Naive thymus-derived CD4-positive, alpha-beta T cell (primary cell): ENCODE data around the gene PNN. TPM values are rescaled to one million over a fixed set of nuclear protein-coding genes. Genes with fewer than 3 reads are reported as not detected.
"Not testable (repeated sequence)": the region's sequence is repeated elsewhere in the genome, so short reads cannot be mapped to it uniquely, and the experiment has no call there.

Experiments
- ATAC-seq: fragments of 150-1000 bp; cut with Tn5 transposase; 2 replicates; pipeline ENCODE4 v1.10.0; 2021; ENCODE audit warnings: mild to moderate bottlenecking, moderate library complexity
- CTCF ChIA-PET: fragments of 350-600 bp; sonication (Branson Sonifier 250); formaldehyde crosslinking; loops from one replicate; lab custom pipeline; 2021; ENCODE audit warnings: antibody characterized with exemption; lab: Charles Lee
- POLR2A ChIA-PET: fragments of 350-600 bp; sonication (Branson Sonifier 250); formaldehyde crosslinking; loops from one replicate; lab custom pipeline; 2021; ENCODE audit warnings: antibody characterized with exemption, inconsistent platforms; lab: Charles Lee
- DNase-seq, 9 donors: peaks; one replicate each; pipeline versions ENCODE4 v3.0.0 to v3.0.0-alpha.2; 2020 to 2022; ENCODE audit warnings: mixed read lengths in 1 of 9
- H3K27ac ChIP-seq: one replicate; pipeline ENCODE4 v1.7.0; 2013; ENCODE audit warnings: mild to moderate bottlenecking, low read depth, low read length, moderate library complexity
- H3K27me3 ChIP-seq, 2 donors: one replicate each; pipeline ENCODE4 v1.7.0; 2013; ENCODE audit warnings: low read length in 2 of 2, mild to moderate bottlenecking in 2 of 2, moderate library complexity in 2 of 2; ENCODE audit not compliant: control insufficient read depth in 2 of 2, insufficient read depth in 2 of 2
- H3K36me3 ChIP-seq, 3 experiments: 1 replicate in 2 of 3; 2 replicates in 1 of 3; pipeline ENCODE4 v1.7.0; 2013; ENCODE audit warnings: low read length in 3 of 3, mild to moderate bottlenecking in 3 of 3, moderate library complexity in 1 of 3; ENCODE audit not compliant: insufficient read depth in 3 of 3, control insufficient read depth in 2 of 3
- H3K4me1 ChIP-seq, 2 donors: one replicate each; pipeline ENCODE4 v1.7.0; 2013; ENCODE audit warnings: low read length in 2 of 2, mild to moderate bottlenecking in 2 of 2, moderate library complexity in 1 of 2; ENCODE audit not compliant: control insufficient read depth in 2 of 2, insufficient read depth in 2 of 2
- H3K4me3 ChIP-seq: 2 replicates; pipeline ENCODE4 v1.7.0; 2013; ENCODE audit warnings: mild to moderate bottlenecking, low read length
- H3K9me3 ChIP-seq, 3 experiments: 1 replicate in 2 of 3; 2 replicates in 1 of 3; pipeline ENCODE4 v1.7.0; 2013; ENCODE audit warnings: low read length in 3 of 3; ENCODE audit not compliant: control insufficient read depth in 2 of 3
- H3K27ac Mint-ChIP-seq, 9 donors: one replicate each; pipeline ENCODE4 v1.8.0; 2020 to 2022; ENCODE audit warnings: mixed read lengths in 9 of 9, mild to moderate bottlenecking in 8 of 9, moderate library complexity in 5 of 9, inconsistent platforms in 2 of 9
- H3K27me3 Mint-ChIP-seq, 5 donors: one replicate each; pipeline ENCODE4 v1.8.0; 2021 to 2022; ENCODE audit warnings: mixed read lengths in 5 of 5, mild to moderate bottlenecking in 1 of 5
- H3K36me3 Mint-ChIP-seq, 5 donors: one replicate each; pipeline ENCODE4 v1.8.0; 2020 to 2022; ENCODE audit warnings: mixed read lengths in 5 of 5, mild to moderate bottlenecking in 3 of 5, inconsistent platforms in 1 of 5
- H3K4me1 Mint-ChIP-seq, 7 donors: one replicate each; pipeline ENCODE4 v1.8.0; 2020 to 2022; ENCODE audit warnings: mixed read lengths in 7 of 7, mild to moderate bottlenecking in 3 of 7, inconsistent platforms in 1 of 7
- H3K4me3 Mint-ChIP-seq, 10 donors: one replicate each; pipeline ENCODE4 v1.8.0; 2020 to 2022; ENCODE audit warnings: mild to moderate bottlenecking in 10 of 10, mixed read lengths in 10 of 10, moderate library complexity in 6 of 10, inconsistent platforms in 2 of 10
- H3K9me3 Mint-ChIP-seq, 11 donors: one replicate each; pipeline ENCODE4 v1.8.0; 2020 to 2022; ENCODE audit warnings: mixed read lengths in 11 of 11, mild to moderate bottlenecking in 4 of 11, inconsistent platforms in 1 of 11, moderate library complexity in 1 of 11
- intact Hi-C, 2 donors: fragments of 100-400 bp; cut with micrococcal nuclease; formaldehyde crosslinking; loops; one replicate each; pipeline ENCODE4 v1.15.1; 2023
- polyA plus RNA-seq, 2 donors: library from polyadenylated mRNA; unstranded; fragments of 300-500 nt; fragmentation: Illumina TruSeq; gene quantifications; one replicate each; pipeline ENCODE4 v1.2.3, GENCODE V29; 2021
- total RNA-seq, 6 experiments: library from RNA in 5 of 6; stranded (reverse) in 5 of 6; gene quantifications; 1 replicate in 5 of 6; 2 replicates in 1 of 6; pipeline ENCODE4 v1.2.3 and lab custom pipeline; 2021 to 2026

PNN gene
- total and polyA plus RNA-seq, 7 experiments from 2014 or later = 25.2 to 120 (median 96.4) TPM

GRCh38 chr14:39219075-39219499, 44.0 kb downstream of the PNN start:
- no peak overlapping the region for H3K27ac ChIP-seq
- Mint-ChIP-seq H3K4me3 (no peak overlapping the region), H3K27me3 (peaks cover 0 to 3% (median 0%) of the 10 kb centered on the region in 5 donors), H3K4me1 (peaks cover 0 to 21% (median 0%) of the 10 kb centered on the region in 7 donors), H3K36me3 (peaks cover 0 to 7% (median 0%) of the 10 kb centered on the region in 5 donors), H3K27ac (no peak overlapping the region), H3K9me3 (peaks cover 0 to 9% (median 0%) of the 10 kb centered on the region in 11 donors)
- H3K4me1 ChIP-seq = no peaks in the 10 kb centered on the region
- ChIA-PET CTCF (no interaction called here), POLR2A (no interaction called here)
- no peak for DNase-seq
- H3K9me3 ChIP-seq = no peaks in the 10 kb centered on the region
- ATAC-seq = no peak
- intact Hi-C loops = no loop called here
- H3K36me3 ChIP-seq = no peaks in the 10 kb centered on the region
- no peaks in the 10 kb centered on the region for H3K27me3 ChIP-seq
- H3K4me3 ChIP-seq = no peak overlapping the region

GRCh38 chr14:39220473-39220872, 45.4 kb downstream of the PNN start:
- H3K27me3 Mint-ChIP-seq, H3K27ac Mint-ChIP-seq, POLR2A ChIA-PET, H3K4me1 ChIP-seq, H3K36me3 ChIP-seq, H3K4me3 ChIP-seq, H3K9me3 Mint-ChIP-seq, H3K36me3 Mint-ChIP-seq, H3K9me3 ChIP-seq, ATAC-seq, H3K4me3 Mint-ChIP-seq, DNase-seq, H3K27me3 ChIP-seq, intact Hi-C loops, H3K27ac ChIP-seq, CTCF ChIA-PET: not testable (repeated sequence)
- H3K4me1 Mint-ChIP-seq = peaks cover 0 to 21% (median 0%) of the 10 kb centered on the region in 7 donors

- ATAC-seq = no peak
- Mint-ChIP-seq H3K4me1 (peaks cover 22 to 44% (median 28%) of the 10 kb centered on the region in 7 donors), H3K27me3 (peaks cover 0 to 3% (median 0%) of the 10 kb centered on the region in 5 donors), H3K9me3 (no peaks in the 10 kb centered on the region), H3K36me3 (peaks cover 0 to 8% (median 0%) of the 10 kb centered on the region in 5 donors), H3K27ac (peak overlapping the region in 7 of 9 donors; percentile 38 to 95 (median 63)), H3K4me3 (peak overlapping the region in 1 of 10 donors; percentile 49)
- Histone ChIP-seq H3K27me3 (no peaks in the 10 kb centered on the region), H3K36me3 (no peaks in the 10 kb centered on the region), H3K27ac (peak overlapping the region; percentile 43), H3K4me1 (peaks cover 19 to 29% of the 10 kb centered on the region in 2 donors), H3K9me3 (no peaks in the 10 kb centered on the region), H3K4me3 (no peak overlapping the region)
- no peak for DNase-seq
- intact Hi-C loops = loop anchor here (2.0 kb wide), 2 partner anchors 19 to 121 kb away; no protein-coding TSS in a partner anchor
- POLR2A ChIA-PET = no interaction called here
- CTCF ChIA-PET = no interaction called here
Measured at GRCh38 chr14:39228044-39228443, 53.0 kb downstream of the PNN start.

GRCh38 chr14:39228509-39229221, 53.6 kb downstream of the PNN start:
- DNase-seq (peak in 1 of 9 donors; percentile 44), ATAC-seq (no peak)
- POLR2A ChIA-PET = interaction anchor here (0.7 to 1.4 kb wide), 7 partner anchors 10 to 203 kb away, joined by 3 to 9 read pairs (median 4); partner anchors contain the start of gene FBXO33
- Mint-ChIP-seq H3K27me3 (peaks cover 0 to 3% (median 0%) of the 10 kb centered on the region in 5 donors), H3K27ac (peak overlapping the region; percentile 60 to 95 (median 84)), H3K9me3 (no peaks in the 10 kb centered on the region), H3K36me3 (peaks cover 0 to 8% (median 0%) of the 10 kb centered on the region in 5 donors), H3K4me3 (peak overlapping the region in 5 of 10 donors; percentile 3 to 58 (median 49)), H3K4me1 (peaks cover 20 to 47% (median 31%) of the 10 kb centered on the region in 7 donors)
- intact Hi-C loops = loop anchor here (1.0 to 2.0 kb wide), 7 partner anchors 20 to 204 kb away; partner anchors contain the start of genes FBXO33 (in 2 of the 2), PNN (in 2 of the 2), GEMIN2 (in 1 of the 2) and TRAPPC6B (in 1 of the 2)
- H3K36me3 ChIP-seq = no peaks in the 10 kb centered on the region
- H3K4me3 ChIP-seq = no peak overlapping the region
- peaks cover 19 to 35% of the 10 kb centered on the region in 2 donors for H3K4me1 ChIP-seq
- CTCF ChIA-PET = no interaction called here
- H3K27me3 ChIP-seq = no peaks in the 10 kb centered on the region
- H3K27ac ChIP-seq = peak overlapping the region; percentile 43
- H3K9me3 ChIP-seq = no peaks in the 10 kb centered on the region

- Mint-ChIP-seq H3K4me1 (peaks cover 20 to 52% (median 35%) of the 10 kb centered on the region in 7 donors), H3K27me3 (no peaks in the 10 kb centered on the region), H3K4me3 (peak overlapping the region in 7 of 10 donors; percentile 3 to 58 (median 29))
Measured at GRCh38 chr14:39229222-39229543, 54.1 kb downstream of the PNN start.

GRCh38 chr14:39229601-39230110, 54.6 kb downstream of the PNN start:
- peak; percentile 24 for ATAC-seq
- H3K4me1 Mint-ChIP-seq = peaks cover 20 to 53% (median 36%) of the 10 kb centered on the region in 7 donors
- CTCF ChIA-PET = no interaction called here

More at GRCh38 chr14:39229222-39229543, 54.1 kb downstream of the PNN start:
- Histone ChIP-seq H3K4me3 (no peak overlapping the region), H3K36me3 (no peaks in the 10 kb centered on the region), H3K4me1 (peaks cover 19 to 40% of the 10 kb centered on the region in 2 donors), H3K27me3 (no peaks in the 10 kb centered on the region), H3K9me3 (no peaks in the 10 kb centered on the region), H3K27ac (no peak overlapping the region)
- H3K9me3 Mint-ChIP-seq = no peaks in the 10 kb centered on the region
- ATAC-seq (peak; percentile 79), DNase-seq (peak in 8 of 9 donors; percentile 31 to 65 (median 54))
- peaks cover 0 to 8% (median 0%) of the 10 kb centered on the region in 5 donors for H3K36me3 Mint-ChIP-seq
- ChIA-PET POLR2A (interaction anchor here (0.7 to 1.4 kb wide), 7 partner anchors 10 to 202 kb away, joined by 3 to 9 read pairs (median 4); partner anchors contain the start of gene FBXO33), CTCF (no interaction called here)
- H3K27ac Mint-ChIP-seq = peak overlapping the region; percentile 60 to 95 (median 84)
- intact Hi-C loops = loop anchor here (1.0 to 2.0 kb wide), 7 partner anchors 20 to 203 kb away; partner anchors contain the start of genes FBXO33 (in 2 of the 2), PNN (in 2 of the 2), GEMIN2 (in 1 of the 2) and TRAPPC6B (in 1 of the 2)

More at GRCh38 chr14:39229601-39230110, 54.6 kb downstream of the PNN start:
- Histone ChIP-seq H3K4me1 (peaks cover 19 to 40% of the 10 kb centered on the region in 2 donors), H3K27me3 (no peaks in the 10 kb centered on the region), H3K4me3 (no peak overlapping the region), H3K9me3 (no peaks in the 10 kb centered on the region), H3K27ac (no peak overlapping the region), H3K36me3 (no peaks in the 10 kb centered on the region)
- Mint-ChIP-seq H3K27ac (peak overlapping the region in 6 of 9 donors; percentile 1 to 95 (median 76)), H3K36me3 (peaks cover 0 to 8% (median 0%) of the 10 kb centered on the region in 5 donors), H3K9me3 (no peaks in the 10 kb centered on the region), H3K27me3 (no peaks in the 10 kb centered on the region), H3K4me3 (peak overlapping the region in 1 of 10 donors; percentile 18)
- intact Hi-C loops = loop anchor here (1.0 to 2.0 kb wide), 7 partner anchors 21 to 203 kb away; partner anchors contain the start of genes FBXO33 (in 2 of the 2), PNN (in 2 of the 2), GEMIN2 (in 1 of the 2) and TRAPPC6B (in 1 of the 2)
- POLR2A ChIA-PET = interaction anchor here (0.7 to 1.4 kb wide), 7 partner anchors 9 to 202 kb away, joined by 3 to 9 read pairs (median 4); partner anchors contain the start of gene FBXO33
- no peak for DNase-seq
